Liver (tissue), 9 donors: ENCODE data around the gene PTRH1. TPM values are rescaled to one million over a fixed set of nuclear protein-coding genes. Genes with fewer than 3 reads are reported as not detected.

Source experiments
- DNase-seq: peaks from one replicate; pipeline ENCODE4 v3.0.0-alpha.2; 2017; ENCODE audit warnings: low spot score
- H3K27ac ChIP-seq, 2 donors: one replicate each; pipeline ENCODE4 v1.7.0; 2013; ENCODE audit warnings: inconsistent platforms in 2 of 2, low read length in 2 of 2, control low read depth in 1 of 2, low read depth in 1 of 2, mild to moderate bottlenecking in 1 of 2
- H3K27me3 ChIP-seq, 4 donors: one replicate each; pipeline versions ENCODE4 v1.6.1 to v1.7.0; 2013; ENCODE audit warnings: low read length in 3 of 4, inconsistent platforms in 1 of 4, mild to moderate bottlenecking in 1 of 4, moderate library complexity in 1 of 4; ENCODE audit not compliant: control insufficient read depth in 4 of 4, insufficient read depth in 4 of 4
- H3K36me3 ChIP-seq, 4 donors: one replicate each; pipeline versions ENCODE4 v1.6.1 to v1.7.0; 2013; ENCODE audit warnings: low read length in 3 of 4, mild to moderate bottlenecking in 3 of 4, low read depth in 1 of 4, moderate library complexity in 1 of 4; ENCODE audit not compliant: control insufficient read depth in 4 of 4, insufficient read depth in 3 of 4
- H3K4me1 ChIP-seq, 4 donors: one replicate each; pipeline versions ENCODE4 v1.6.1 to v1.7.0; 2013; ENCODE audit warnings: low read length in 3 of 4, mild to moderate bottlenecking in 3 of 4, moderate library complexity in 1 of 4; ENCODE audit not compliant: control insufficient read depth in 4 of 4, insufficient read depth in 4 of 4
- H3K4me3 ChIP-seq, 3 donors: one replicate each; pipeline versions ENCODE4 v1.6.1 to v1.7.0; 2013; ENCODE audit warnings: low read length in 3 of 3, control low read depth in 1 of 3, low read depth in 1 of 3, mild to moderate bottlenecking in 1 of 3
- H3K9ac ChIP-seq, 2 donors: one replicate each; pipeline ENCODE4 v1.7.0; 2013; ENCODE audit warnings: low read length in 2 of 2, mild to moderate bottlenecking in 2 of 2, moderate library complexity in 2 of 2, control low read depth in 1 of 2, low read depth in 1 of 2
- H3K9me3 ChIP-seq, 4 donors: one replicate each; pipeline versions ENCODE4 v1.6.1 to v1.7.0; 2013; ENCODE audit warnings: low read length in 3 of 4; ENCODE audit not compliant: control insufficient read depth in 4 of 4
- EGR1 ChIP-seq, 2 donors: IDR thresholded peaks; 2 replicates each; pipeline ENCODE4 v1.6.1; 2016 to 2018; ENCODE audit warnings: antibody characterized with exemption in 2 of 2, low read depth in 2 of 2
- FOXA2 ChIP-seq: IDR thresholded peaks from 2 replicates; pipeline ENCODE4 v1.6.1; 2016; ENCODE audit warnings: antibody characterized with exemption
- GABPA ChIP-seq, 2 donors: IDR thresholded peaks in 1 of 2; conservative IDR thresholded peaks in 1 of 2; 2 replicates each; pipeline ENCODE4 v1.6.1; 2016; ENCODE audit warnings: antibody characterized with exemption in 2 of 2, mild to moderate bottlenecking in 1 of 2, moderate library complexity in 1 of 2
- HNF4A ChIP-seq, 2 donors: conservative IDR thresholded peaks; 2 replicates each; pipeline ENCODE4 v1.6.1; 2016; ENCODE audit warnings: antibody characterized with exemption in 2 of 2, mild to moderate bottlenecking in 2 of 2
- HNF4G ChIP-seq: IDR thresholded peaks from 2 replicates; pipeline ENCODE4 v1.6.1; 2016; ENCODE audit warnings: antibody characterized with exemption
- JUND ChIP-seq, 2 donors: IDR thresholded peaks; 2 replicates each; pipeline ENCODE4 v1.6.1; 2016; ENCODE audit warnings: antibody characterized with exemption in 2 of 2
- NR2F2 ChIP-seq: IDR thresholded peaks from 2 replicates; pipeline ENCODE4 v1.6.1; 2016; ENCODE audit warnings: antibody characterized with exemption
- RAD21 ChIP-seq, 2 donors: IDR thresholded peaks; 2 replicates each; pipeline ENCODE4 v1.6.1; 2016; ENCODE audit warnings: antibody characterized with exemption in 2 of 2, mild to moderate bottlenecking in 2 of 2
- RXRA ChIP-seq, 2 donors: IDR thresholded peaks; 2 replicates each; pipeline ENCODE4 v1.6.1; 2017 to 2018; ENCODE audit warnings: antibody characterized with exemption in 2 of 2, mild to moderate bottlenecking in 1 of 2
- SP1 ChIP-seq: IDR thresholded peaks from 2 replicates; pipeline ENCODE4 v1.6.1; 2018; ENCODE audit warnings: antibody characterized with exemption, mild to moderate bottlenecking
- TAF1 ChIP-seq: conservative IDR thresholded peaks from 2 replicates; pipeline ENCODE4 v1.6.1; 2016; ENCODE audit warnings: antibody characterized with exemption, mild to moderate bottlenecking
- YY1 ChIP-seq: IDR thresholded peaks from 2 replicates; pipeline ENCODE4 v1.6.1; 2016; ENCODE audit warnings: antibody characterized with exemption, mild to moderate bottlenecking
- WGBS: extraction: QIAGEN DNeasy Blood & Tissue Kit; methylation state at CpG from one replicate; pipeline ENCODE4 v1.1.7; 2013; 5-methylcytosine and 5-hydroxymethylcytosine counted together
- polyA plus RNA-seq, 2 donors: library from polyadenylated mRNA; stranded (reverse) in 1 of 2; unstranded in 1 of 2; fragments of 200-250 nt in 1 of 2; fragments of >200 nt in 1 of 2; fragmentation: Nextera tagmentation in 1 of 2; extraction: Ambion mirVana in 1 of 2; gene quantifications; one replicate each; pipeline versions ENCODE4 v1.2.1 to v1.2.3, GENCODE V29; 2013 to 2015
- total RNA-seq, 2 donors: library from RNA; depleted of rRNA; stranded (reverse); fragments of >200 nt; gene quantifications; one replicate each; pipeline ENCODE4 v1.2.3, GENCODE V29; 2014
- TF ChIP-seq, protein P1 (sequence below): IDR thresholded peaks from 2 replicates; pipeline ENCODE4 v1.6.1; 2016; ENCODE audit warnings: antibody characterized with exemption
- TF ChIP-seq, protein P2 (sequence below): IDR thresholded peaks from 2 replicates; pipeline ENCODE4 v1.6.1; 2016; ENCODE audit warnings: antibody characterized with exemption, mild to moderate bottlenecking
- TF ChIP-seq, protein P3 (sequence below): fragments of 150-350 bp; IDR thresholded peaks from 2 replicates; pipeline ENCODE4 v1.5.1; 2017; ENCODE audit warnings: improper control_type of control experiment, low read depth, low read length; ENCODE audit not compliant: missing input control
- TF ChIP-seq, protein P4 (sequence below): IDR thresholded peaks from 2 replicates; pipeline ENCODE4 v1.6.1; 2016; ENCODE audit warnings: antibody characterized with exemption
- TF ChIP-seq, protein P5 (sequence below): IDR thresholded peaks from 2 replicates; pipeline ENCODE4 v1.6.1; 2016; ENCODE audit warnings: antibody characterized with exemption
- donor health status: healthy.
- donor health status: healthy.
- donor health status: healthy.
- donor health status: healthy.
- donor health status: healthy.

The PTRH1 gene
- total and polyA plus RNA-seq, 4 donors, result 6.7 to 21.6 (median 9.7) TPM

DNA sequence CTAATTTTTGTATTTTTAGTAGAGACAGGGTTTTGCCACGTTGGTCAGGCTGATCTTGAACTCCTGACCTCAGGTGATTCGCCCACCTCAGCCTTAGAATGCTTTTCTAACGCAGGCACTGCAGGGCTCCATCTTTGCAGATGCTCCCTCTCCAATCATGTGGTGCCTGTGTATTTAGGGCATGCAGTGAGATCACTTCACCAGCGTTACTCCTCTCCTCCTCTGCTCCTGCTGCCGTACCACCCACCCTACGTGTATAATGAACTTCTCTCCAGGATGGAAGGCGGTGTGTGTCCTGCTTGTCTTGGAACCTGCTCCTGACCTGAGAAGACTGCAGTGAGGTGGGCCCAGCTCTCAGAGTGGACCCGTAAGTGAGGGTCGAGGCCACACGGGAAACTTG, 22.3 kb downstream of the PTRH1 start (continued):
- TF ChIP-seq HNF4A (conservative IDR thresholded peaks at IDR 0.05), result no peak
- TF ChIP-seq YY1, result no peak
- TF ChIP-seq JUND (IDR thresholded peaks at IDR 0.05), result no peak
- TF ChIP-seq, protein P1, sequence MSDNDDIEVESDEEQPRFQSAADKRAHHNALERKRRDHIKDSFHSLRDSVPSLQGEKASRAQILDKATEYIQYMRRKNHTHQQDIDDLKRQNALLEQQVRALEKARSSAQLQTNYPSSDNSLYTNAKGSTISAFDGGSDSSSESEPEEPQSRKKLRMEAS, result no peak
- TF ChIP-seq FOXA2, result no peak
- no peak for TF ChIP-seq RXRA (IDR thresholded peaks at IDR 0.05)

DNA sequence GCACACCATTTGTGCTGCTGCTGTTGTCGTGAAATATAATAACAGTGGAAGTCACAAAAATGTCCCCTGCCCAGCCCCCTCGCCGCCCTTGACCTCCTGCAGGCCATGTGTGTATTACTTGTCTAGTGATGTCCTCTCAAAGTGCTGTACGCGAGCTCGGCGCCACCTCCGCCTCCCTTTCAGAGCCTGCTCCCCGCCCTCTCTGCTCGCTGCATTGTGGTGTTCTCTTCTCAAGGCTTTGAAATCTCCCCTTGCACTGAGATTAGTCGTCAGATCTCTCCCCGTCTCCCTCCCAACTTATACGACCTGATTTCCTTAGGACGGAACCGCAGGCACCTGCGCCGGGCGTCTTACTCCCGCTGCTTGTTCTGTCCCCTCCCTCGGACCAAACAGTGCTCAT, 23.4 kb downstream of the PTRH1 start:
- WGBS, result 89% methylated on average over 20 of the region's 20 CpGs
- no peak for DNase-seq
- no peaks in the 10 kb centered on the region for H3K4me1 ChIP-seq
- H3K4me3 ChIP-seq, result no peak overlapping the region
- H3K36me3 ChIP-seq, result peaks cover 0 to 6% (median 0%) of the 10 kb centered on the region in 4 donors
- TF ChIP-seq RAD21 (IDR thresholded peaks at IDR 0.05), result no peak
- TF ChIP-seq, protein P2, sequence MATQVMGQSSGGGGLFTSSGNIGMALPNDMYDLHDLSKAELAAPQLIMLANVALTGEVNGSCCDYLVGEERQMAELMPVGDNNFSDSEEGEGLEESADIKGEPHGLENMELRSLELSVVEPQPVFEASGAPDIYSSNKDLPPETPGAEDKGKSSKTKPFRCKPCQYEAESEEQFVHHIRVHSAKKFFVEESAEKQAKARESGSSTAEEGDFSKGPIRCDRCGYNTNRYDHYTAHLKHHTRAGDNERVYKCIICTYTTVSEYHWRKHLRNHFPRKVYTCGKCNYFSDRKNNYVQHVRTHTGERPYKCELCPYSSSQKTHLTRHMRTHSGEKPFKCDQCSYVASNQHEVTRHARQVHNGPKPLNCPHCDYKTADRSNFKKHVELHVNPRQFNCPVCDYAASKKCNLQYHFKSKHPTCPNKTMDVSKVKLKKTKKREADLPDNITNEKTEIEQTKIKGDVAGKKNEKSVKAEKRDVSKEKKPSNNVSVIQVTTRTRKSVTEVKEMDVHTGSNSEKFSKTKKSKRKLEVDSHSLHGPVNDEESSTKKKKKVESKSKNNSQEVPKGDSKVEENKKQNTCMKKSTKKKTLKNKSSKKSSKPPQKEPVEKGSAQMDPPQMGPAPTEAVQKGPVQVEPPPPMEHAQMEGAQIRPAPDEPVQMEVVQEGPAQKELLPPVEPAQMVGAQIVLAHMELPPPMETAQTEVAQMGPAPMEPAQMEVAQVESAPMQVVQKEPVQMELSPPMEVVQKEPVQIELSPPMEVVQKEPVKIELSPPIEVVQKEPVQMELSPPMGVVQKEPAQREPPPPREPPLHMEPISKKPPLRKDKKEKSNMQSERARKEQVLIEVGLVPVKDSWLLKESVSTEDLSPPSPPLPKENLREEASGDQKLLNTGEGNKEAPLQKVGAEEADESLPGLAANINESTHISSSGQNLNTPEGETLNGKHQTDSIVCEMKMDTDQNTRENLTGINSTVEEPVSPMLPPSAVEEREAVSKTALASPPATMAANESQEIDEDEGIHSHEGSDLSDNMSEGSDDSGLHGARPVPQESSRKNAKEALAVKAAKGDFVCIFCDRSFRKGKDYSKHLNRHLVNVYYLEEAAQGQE, result no peak
- TF ChIP-seq, protein P3, sequence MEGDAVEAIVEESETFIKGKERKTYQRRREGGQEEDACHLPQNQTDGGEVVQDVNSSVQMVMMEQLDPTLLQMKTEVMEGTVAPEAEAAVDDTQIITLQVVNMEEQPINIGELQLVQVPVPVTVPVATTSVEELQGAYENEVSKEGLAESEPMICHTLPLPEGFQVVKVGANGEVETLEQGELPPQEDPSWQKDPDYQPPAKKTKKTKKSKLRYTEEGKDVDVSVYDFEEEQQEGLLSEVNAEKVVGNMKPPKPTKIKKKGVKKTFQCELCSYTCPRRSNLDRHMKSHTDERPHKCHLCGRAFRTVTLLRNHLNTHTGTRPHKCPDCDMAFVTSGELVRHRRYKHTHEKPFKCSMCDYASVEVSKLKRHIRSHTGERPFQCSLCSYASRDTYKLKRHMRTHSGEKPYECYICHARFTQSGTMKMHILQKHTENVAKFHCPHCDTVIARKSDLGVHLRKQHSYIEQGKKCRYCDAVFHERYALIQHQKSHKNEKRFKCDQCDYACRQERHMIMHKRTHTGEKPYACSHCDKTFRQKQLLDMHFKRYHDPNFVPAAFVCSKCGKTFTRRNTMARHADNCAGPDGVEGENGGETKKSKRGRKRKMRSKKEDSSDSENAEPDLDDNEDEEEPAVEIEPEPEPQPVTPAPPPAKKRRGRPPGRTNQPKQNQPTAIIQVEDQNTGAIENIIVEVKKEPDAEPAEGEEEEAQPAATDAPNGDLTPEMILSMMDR, result no peak
- TF ChIP-seq EGR1 (IDR thresholded peaks at IDR 0.05; ENCODE audit: low read depth in 2 of 2), result no peak
- TF ChIP-seq FOXA2, result no peak
- TF ChIP-seq, protein P4, sequence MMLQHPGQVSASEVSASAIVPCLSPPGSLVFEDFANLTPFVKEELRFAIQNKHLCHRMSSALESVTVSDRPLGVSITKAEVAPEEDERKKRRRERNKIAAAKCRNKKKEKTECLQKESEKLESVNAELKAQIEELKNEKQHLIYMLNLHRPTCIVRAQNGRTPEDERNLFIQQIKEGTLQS, result no peak
- TF ChIP-seq, protein P1, result no peak
- TF ChIP-seq, protein P5, sequence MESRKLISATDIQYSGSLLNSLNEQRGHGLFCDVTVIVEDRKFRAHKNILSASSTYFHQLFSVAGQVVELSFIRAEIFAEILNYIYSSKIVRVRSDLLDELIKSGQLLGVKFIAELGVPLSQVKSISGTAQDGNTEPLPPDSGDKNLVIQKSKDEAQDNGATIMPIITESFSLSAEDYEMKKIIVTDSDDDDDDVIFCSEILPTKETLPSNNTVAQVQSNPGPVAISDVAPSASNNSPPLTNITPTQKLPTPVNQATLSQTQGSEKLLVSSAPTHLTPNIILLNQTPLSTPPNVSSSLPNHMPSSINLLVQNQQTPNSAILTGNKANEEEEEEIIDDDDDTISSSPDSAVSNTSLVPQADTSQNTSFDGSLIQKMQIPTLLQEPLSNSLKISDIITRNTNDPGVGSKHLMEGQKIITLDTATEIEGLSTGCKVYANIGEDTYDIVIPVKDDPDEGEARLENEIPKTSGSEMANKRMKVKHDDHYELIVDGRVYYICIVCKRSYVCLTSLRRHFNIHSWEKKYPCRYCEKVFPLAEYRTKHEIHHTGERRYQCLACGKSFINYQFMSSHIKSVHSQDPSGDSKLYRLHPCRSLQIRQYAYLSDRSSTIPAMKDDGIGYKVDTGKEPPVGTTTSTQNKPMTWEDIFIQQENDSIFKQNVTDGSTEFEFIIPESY, result no peak
- no peak for TF ChIP-seq TAF1
- no peak for TF ChIP-seq SP1
- no peak for TF ChIP-seq HNF4A (conservative IDR thresholded peaks at IDR 0.05)
- no peak for TF ChIP-seq HNF4G
- TF ChIP-seq GABPA (IDR thresholded peaks at IDR 0.05 in 1 of 2, conservative IDR thresholded peaks at IDR 0.05 in 1 of 2), result no peak
- no peak for TF ChIP-seq NR2F2
- no peak for TF ChIP-seq YY1
- TF ChIP-seq RXRA (IDR thresholded peaks at IDR 0.05), result no peak
- no peak overlapping the region for H3K27ac ChIP-seq
- no peaks in the 10 kb centered on the region for H3K27me3 ChIP-seq
- H3K9ac ChIP-seq, result no peak overlapping the region
- no peaks in the 10 kb centered on the region for H3K9me3 ChIP-seq
